ENCODE results near the gene AQP6.

DNA sequence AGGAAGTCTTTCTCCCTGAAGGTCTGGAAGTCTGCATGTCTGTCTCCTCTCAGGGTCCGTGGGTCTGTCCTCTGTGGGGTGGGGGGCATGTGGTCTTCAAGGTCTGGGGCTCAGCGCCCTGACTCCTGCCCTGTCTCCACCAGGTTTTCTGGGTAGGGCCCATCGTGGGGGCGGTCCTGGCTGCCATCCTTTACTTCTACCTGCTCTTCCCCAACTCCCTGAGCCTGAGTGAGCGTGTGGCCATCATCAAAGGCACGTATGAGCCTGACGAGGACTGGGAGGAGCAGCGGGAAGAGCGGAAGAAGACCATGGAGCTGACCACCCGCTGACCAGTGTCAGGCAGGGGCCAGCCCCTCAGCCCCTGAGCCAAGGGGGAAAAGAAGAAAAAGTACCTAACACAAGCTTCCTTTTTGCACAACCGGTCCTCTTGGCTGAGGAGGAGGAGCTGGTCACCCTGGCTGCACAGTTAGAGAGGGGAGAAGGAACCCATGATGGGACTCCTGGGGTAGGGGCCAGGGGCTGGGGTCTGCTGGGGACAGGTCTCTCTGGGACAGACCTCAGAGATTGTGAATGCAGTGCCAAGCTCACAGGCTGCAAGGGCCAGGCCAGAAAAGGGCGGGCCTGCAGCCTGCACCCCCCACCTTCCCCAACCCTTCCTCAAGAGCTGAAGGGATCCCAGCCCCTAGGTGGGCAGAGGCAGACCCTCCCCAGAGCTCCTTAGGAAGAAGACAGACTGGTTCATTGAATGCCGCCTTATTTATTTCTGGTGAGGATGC, 7.7 kb upstream of the AQP6 start:
- TF ChIP-seq SMC3 (IDR thresholded peaks at IDR 0.05; ENCODE audit: low read depth, low read length): no peak
- no peak for TF ChIP-seq NRF1 (IDR thresholded peaks at IDR 0.05; ENCODE audit: low read depth, low read length)
- TF ChIP-seq, protein P1, sequence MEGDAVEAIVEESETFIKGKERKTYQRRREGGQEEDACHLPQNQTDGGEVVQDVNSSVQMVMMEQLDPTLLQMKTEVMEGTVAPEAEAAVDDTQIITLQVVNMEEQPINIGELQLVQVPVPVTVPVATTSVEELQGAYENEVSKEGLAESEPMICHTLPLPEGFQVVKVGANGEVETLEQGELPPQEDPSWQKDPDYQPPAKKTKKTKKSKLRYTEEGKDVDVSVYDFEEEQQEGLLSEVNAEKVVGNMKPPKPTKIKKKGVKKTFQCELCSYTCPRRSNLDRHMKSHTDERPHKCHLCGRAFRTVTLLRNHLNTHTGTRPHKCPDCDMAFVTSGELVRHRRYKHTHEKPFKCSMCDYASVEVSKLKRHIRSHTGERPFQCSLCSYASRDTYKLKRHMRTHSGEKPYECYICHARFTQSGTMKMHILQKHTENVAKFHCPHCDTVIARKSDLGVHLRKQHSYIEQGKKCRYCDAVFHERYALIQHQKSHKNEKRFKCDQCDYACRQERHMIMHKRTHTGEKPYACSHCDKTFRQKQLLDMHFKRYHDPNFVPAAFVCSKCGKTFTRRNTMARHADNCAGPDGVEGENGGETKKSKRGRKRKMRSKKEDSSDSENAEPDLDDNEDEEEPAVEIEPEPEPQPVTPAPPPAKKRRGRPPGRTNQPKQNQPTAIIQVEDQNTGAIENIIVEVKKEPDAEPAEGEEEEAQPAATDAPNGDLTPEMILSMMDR (IDR thresholded peaks at IDR 0.05): no peak
- no peak for TF ChIP-seq GATA2 (CRISPR knock-in tag; IDR thresholded peaks at IDR 0.05)

All from SK-N-SH (cell line).